ENCODE results near the gene UBE2I.

DNA sequence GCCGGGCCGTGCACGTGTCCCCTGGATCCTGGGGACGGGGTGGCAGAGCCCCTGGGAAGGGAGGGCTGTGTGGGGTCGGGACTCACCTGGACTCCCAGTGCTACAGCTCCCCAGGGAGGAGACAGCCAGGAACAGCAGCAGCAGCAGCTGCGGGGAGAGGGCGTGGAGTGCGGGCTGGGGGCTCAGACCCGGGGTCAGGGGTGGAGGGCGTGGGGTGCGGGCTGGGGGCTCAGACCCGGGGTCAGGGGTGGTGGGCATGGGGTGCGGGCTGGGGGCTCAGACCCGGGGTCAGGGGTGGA lies 32.9 kb upstream of the UBE2I start:
- no peak for TF ChIP-seq EZH2 (IDR thresholded peaks at IDR 0.05)
- TF ChIP-seq, protein P1, sequence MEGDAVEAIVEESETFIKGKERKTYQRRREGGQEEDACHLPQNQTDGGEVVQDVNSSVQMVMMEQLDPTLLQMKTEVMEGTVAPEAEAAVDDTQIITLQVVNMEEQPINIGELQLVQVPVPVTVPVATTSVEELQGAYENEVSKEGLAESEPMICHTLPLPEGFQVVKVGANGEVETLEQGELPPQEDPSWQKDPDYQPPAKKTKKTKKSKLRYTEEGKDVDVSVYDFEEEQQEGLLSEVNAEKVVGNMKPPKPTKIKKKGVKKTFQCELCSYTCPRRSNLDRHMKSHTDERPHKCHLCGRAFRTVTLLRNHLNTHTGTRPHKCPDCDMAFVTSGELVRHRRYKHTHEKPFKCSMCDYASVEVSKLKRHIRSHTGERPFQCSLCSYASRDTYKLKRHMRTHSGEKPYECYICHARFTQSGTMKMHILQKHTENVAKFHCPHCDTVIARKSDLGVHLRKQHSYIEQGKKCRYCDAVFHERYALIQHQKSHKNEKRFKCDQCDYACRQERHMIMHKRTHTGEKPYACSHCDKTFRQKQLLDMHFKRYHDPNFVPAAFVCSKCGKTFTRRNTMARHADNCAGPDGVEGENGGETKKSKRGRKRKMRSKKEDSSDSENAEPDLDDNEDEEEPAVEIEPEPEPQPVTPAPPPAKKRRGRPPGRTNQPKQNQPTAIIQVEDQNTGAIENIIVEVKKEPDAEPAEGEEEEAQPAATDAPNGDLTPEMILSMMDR (IDR thresholded peaks at IDR 0.05 in 2 of 3, conservative IDR thresholded peaks at IDR 0.05 in 1 of 3; ENCODE audit: borderline replicate concordance in 1 of 3, insufficient read depth in 1 of 3, low read depth in 2 of 3, low read length in 2 of 3): no peak
- TF ChIP-seq POLR2A (IDR thresholded peaks at IDR 0.05; ENCODE audit: borderline replicate concordance, extremely low read depth, insufficient read depth, insufficient read length): no peak
- TF ChIP-seq JUND (IDR thresholded peaks at IDR 0.05): no peak

Data from HCT116 (cell line).